GM19468 (cell line): ENCODE results near the gene ANKRD7.

Experiments used
- ATAC-seq: cut with Tn5 transposase; IDR thresholded peaks from one replicate; pipeline ENCODE4 v1.9.1; 2021; ENCODE audit warnings: mild to moderate bottlenecking, moderate library complexity, moderate number of reproducible peaks; ENCODE audit not compliant: unreplicated experiment; ENCODE audit errors: extremely low read depth

The ANKRD7 gene

GRCh38 chr7:118224521-118224920 is at the start of gene ANKRD7:
Gene ANKRD7 (plus strand): TSS chr7:118224704. CDS start chr7:118224831, 127 bp downstream.
- ATAC-seq = no peak

GRCh38 chr7:118175740-118176139 is 48.8 kb upstream of the ANKRD7 start:
- no peak for ATAC-seq

- no peak for ATAC-seq
Observed at GRCh38 chr7:118179191-118179590, 45.3 kb upstream of the ANKRD7 start.

GRCh38 chr7:118182593-118183427 is 41.7 kb upstream of the ANKRD7 start:
- ATAC-seq = no peak

GRCh38 chr7:118183428-118183785 is 41.1 kb upstream of the ANKRD7 start:
- no peak for ATAC-seq

- ATAC-seq = peak; percentile 97
Observed at GRCh38 chr7:118183786-118184564, 40.5 kb upstream of the ANKRD7 start, which contains the start of gene LSM8. Gene LSM8 (plus strand): TSS chr7:118184164. CDS start chr7:118184224, 60 bp downstream.

- no peak for ATAC-seq
Observed at GRCh38 chr7:118184565-118184940, 40.0 kb upstream of the ANKRD7 start.

GRCh38 chr7:118185163-118185860 is 39.2 kb upstream of the ANKRD7 start:
- ATAC-seq = no peak

GRCh38 chr7:118186501-118186900 is 38.0 kb upstream of the ANKRD7 start:
- ATAC-seq = no peak

- ATAC-seq = no peak
Observed at GRCh38 chr7:118194571-118194970, 29.9 kb upstream of the ANKRD7 start.

- ATAC-seq = peak; percentile 81
Observed at GRCh38 chr7:118195837-118196474, 28.5 kb upstream of the ANKRD7 start.

GRCh38 chr7:118202061-118202460 is 22.4 kb upstream of the ANKRD7 start:
- no peak for ATAC-seq

- ATAC-seq = peak; percentile 96
Observed at GRCh38 chr7:118214051-118214832, 10.3 kb upstream of the ANKRD7 start.

- no peak for ATAC-seq
Observed at GRCh38 chr7:118214833-118215182, 9.7 kb upstream of the ANKRD7 start.

- ATAC-seq = no peak
Observed at GRCh38 chr7:118217210-118217619, 7.3 kb upstream of the ANKRD7 start.

GRCh38 chr7:118218413-118219156 is 5.9 kb upstream of the ANKRD7 start:
- ATAC-seq = no peak

GRCh38 chr7:118219157-118219512 is 5.4 kb upstream of the ANKRD7 start:
- ATAC-seq = no peak

- no peak for ATAC-seq
Observed at GRCh38 chr7:118220583-118220982, 3.9 kb upstream of the ANKRD7 start.

- no peak for ATAC-seq
Observed at GRCh38 chr7:118222591-118222990, 1.9 kb upstream of the ANKRD7 start.
